HG03558 (cell line): ENCODE data around the gene CNKSR3.

Source experiments
- ATAC-seq: cut with Tn5 transposase; IDR thresholded peaks from one replicate; pipeline ENCODE4 v1.9.1; 2021; ENCODE audit warnings: moderate number of reproducible peaks; ENCODE audit not compliant: unreplicated experiment; ENCODE audit errors: extremely low read depth

The CNKSR3 gene

GRCh38 chr6:154397491-154398195, 112.8 kb downstream of the CNKSR3 start:
- no peak for ATAC-seq

- ATAC-seq: no peak
Measured at GRCh38 chr6:154395878-154396277, 114.6 kb downstream of the CNKSR3 start.

GRCh38 chr6:154395316-154395715, 115.2 kb downstream of the CNKSR3 start:
- ATAC-seq: no peak

- ATAC-seq: no peak
Measured at GRCh38 chr6:154394571-154394970, 115.9 kb downstream of the CNKSR3 start.

- ATAC-seq: no peak
Measured at GRCh38 chr6:154390034-154390433, 120.5 kb downstream of the CNKSR3 start.

- ATAC-seq: no peak
Measured at GRCh38 chr6:154388803-154389202, 121.7 kb downstream of the CNKSR3 start.

- no peak for ATAC-seq
Measured at GRCh38 chr6:154386848-154387717, 123.4 kb downstream of the CNKSR3 start.

- ATAC-seq: no peak
Measured at GRCh38 chr6:154384191-154384590, 126.3 kb downstream of the CNKSR3 start.

- no peak for ATAC-seq
Measured at GRCh38 chr6:154383273-154383672, 127.2 kb downstream of the CNKSR3 start.

GRCh38 chr6:154382740-154383139, 127.7 kb downstream of the CNKSR3 start:
- no peak for ATAC-seq

- no peak for ATAC-seq
Measured at GRCh38 chr6:154381548-154381947, 128.9 kb downstream of the CNKSR3 start.

- no peak for ATAC-seq
Measured at GRCh38 chr6:154380741-154381140, 129.7 kb downstream of the CNKSR3 start.

- no peak for ATAC-seq
Measured at GRCh38 chr6:154379585-154379984, 130.9 kb downstream of the CNKSR3 start.

- no peak for ATAC-seq
Measured at GRCh38 chr6:154378518-154378917, 132.0 kb downstream of the CNKSR3 start.

- no peak for ATAC-seq
Measured at GRCh38 chr6:154377726-154378125, 132.8 kb downstream of the CNKSR3 start.

GRCh38 chr6:154373971-154374370, 136.5 kb downstream of the CNKSR3 start:
- ATAC-seq: no peak

GRCh38 chr6:154371281-154371680, 139.2 kb downstream of the CNKSR3 start:
- no peak for ATAC-seq

- peak; percentile 78 for ATAC-seq
Measured at GRCh38 chr6:154370545-154370944, 139.9 kb downstream of the CNKSR3 start.

GRCh38 chr6:154367839-154368695, 142.4 kb downstream of the CNKSR3 start:
- ATAC-seq: no peak

GRCh38 chr6:154367336-154367735, 143.1 kb downstream of the CNKSR3 start:
- no peak for ATAC-seq

- no peak for ATAC-seq
Measured at GRCh38 chr6:154363821-154364220, 146.7 kb downstream of the CNKSR3 start.
